Endothelial cell (in vitro differentiated cells): ENCODE data around the gene VWA3B. TPM values are rescaled to one million over a fixed set of nuclear protein-coding genes. Genes with fewer than 3 reads are reported as not detected.
"Not testable (repeated sequence)": the region's sequence is repeated elsewhere in the genome, so short reads cannot be mapped to it uniquely, and the experiment has no call there.

Experiments
- DNase-seq: peaks from one replicate; pipeline ENCODE4 v3.0.0; 2021; ENCODE audit warnings: low spot score
- H3K27ac Mint-ChIP-seq: one replicate; pipeline ENCODE4 v1.8.0; 2021; ENCODE audit warnings: mixed read lengths, inconsistent platforms; ENCODE audit not compliant: unreplicated experiment
- H3K27me3 Mint-ChIP-seq: one replicate; pipeline ENCODE4 v1.8.0; 2021; ENCODE audit warnings: mild to moderate bottlenecking, moderate library complexity, mixed read lengths, inconsistent platforms; ENCODE audit not compliant: unreplicated experiment
- H3K36me3 Mint-ChIP-seq: one replicate; pipeline ENCODE4 v1.8.0; 2021; ENCODE audit warnings: mild to moderate bottlenecking, low read depth, mixed read lengths, inconsistent platforms; ENCODE audit not compliant: unreplicated experiment
- H3K4me1 Mint-ChIP-seq: one replicate; pipeline ENCODE4 v1.8.0; 2021; ENCODE audit warnings: mild to moderate bottlenecking, mixed read lengths, inconsistent platforms; ENCODE audit not compliant: unreplicated experiment
- H3K4me3 Mint-ChIP-seq: one replicate; pipeline ENCODE4 v1.8.0; 2021; ENCODE audit warnings: mild to moderate bottlenecking, mixed read lengths, inconsistent platforms; ENCODE audit not compliant: unreplicated experiment
- H3K9me3 Mint-ChIP-seq: one replicate; pipeline ENCODE4 v1.8.0; 2021; ENCODE audit warnings: mixed read lengths, inconsistent platforms; ENCODE audit not compliant: unreplicated experiment
- CTCF ChIP-seq: fragments of 200-600 bp; sonication (generic); IDR thresholded peaks from one replicate; pipeline ENCODE4 v1.5.0; 2021; ENCODE audit warnings: antibody characterized with exemption; ENCODE audit not compliant: unreplicated experiment
- total RNA-seq: library from RNA; stranded (reverse); fragmentation: NEBNext Ultra II Directional; extraction: Animal tissue kit (Norgen Biotek cat#: 25700); gene quantifications from one replicate; pipeline ENCODE4 v1.2.1, GENCODE V29; 2021; ENCODE audit not compliant: unreplicated experiment

VWA3B gene
- total RNA-seq, 1 donor from 2014 or later = not detected

- DNase-seq = no peak
- Mint-ChIP-seq H3K9me3 (no peaks in the 10 kb centered on the region), H3K4me1 (peaks cover 15% of the 10 kb centered on the region), H3K27me3 (peaks cover 7% of the 10 kb centered on the region), H3K36me3 (no peaks in the 10 kb centered on the region), H3K27ac (no peak overlapping the region), H3K4me3 (no peak overlapping the region)
- no peak for TF ChIP-seq CTCF
These were observed 40.4 kb downstream of the VWA3B start for GRCh38 chr2:98127229-98127989.

DNA sequence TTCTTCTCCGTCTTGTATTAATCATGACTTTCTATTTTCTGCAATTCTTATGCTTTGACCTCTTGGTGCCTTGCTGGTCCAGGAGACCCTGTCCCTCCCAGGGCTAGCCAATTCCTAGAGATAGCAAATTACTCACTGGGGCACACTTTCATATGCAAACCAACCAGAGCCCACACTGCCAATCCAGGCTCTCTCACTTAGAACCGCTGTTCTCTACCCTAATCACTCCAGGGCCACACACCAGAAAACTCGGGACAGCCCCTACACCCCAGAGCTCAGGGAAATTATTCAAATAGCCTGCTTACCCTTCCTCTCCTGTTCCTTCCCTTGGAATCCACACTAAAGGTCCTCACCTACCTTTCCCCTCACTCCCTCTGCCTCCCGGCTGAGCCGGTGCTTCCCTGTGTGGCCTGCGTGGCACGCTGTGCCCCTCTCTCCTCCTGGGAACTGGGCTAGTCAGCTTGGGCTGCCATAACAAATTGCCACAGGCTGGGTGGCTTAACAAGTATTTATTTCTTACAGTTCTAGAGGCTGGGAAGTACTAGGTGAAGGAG, 41.7 kb downstream of the VWA3B start:
- Mint-ChIP-seq H3K4me3 (no peak overlapping the region), H3K36me3 (no peaks in the 10 kb centered on the region), H3K27ac (no peak overlapping the region), H3K9me3 (no peaks in the 10 kb centered on the region), H3K27me3 (peaks cover 7% of the 10 kb centered on the region), H3K4me1 (peaks cover 7% of the 10 kb centered on the region)
- TF ChIP-seq CTCF = no peak
- DNase-seq = no peak

- not testable (repeated sequence) for H3K27me3 Mint-ChIP-seq, H3K36me3 Mint-ChIP-seq, DNase-seq, H3K27ac Mint-ChIP-seq, H3K4me1 Mint-ChIP-seq, H3K9me3 Mint-ChIP-seq, H3K4me3 Mint-ChIP-seq
These were observed 43.1 kb downstream of the VWA3B start for GRCh38 chr2:98130073-98130472.

DNA sequence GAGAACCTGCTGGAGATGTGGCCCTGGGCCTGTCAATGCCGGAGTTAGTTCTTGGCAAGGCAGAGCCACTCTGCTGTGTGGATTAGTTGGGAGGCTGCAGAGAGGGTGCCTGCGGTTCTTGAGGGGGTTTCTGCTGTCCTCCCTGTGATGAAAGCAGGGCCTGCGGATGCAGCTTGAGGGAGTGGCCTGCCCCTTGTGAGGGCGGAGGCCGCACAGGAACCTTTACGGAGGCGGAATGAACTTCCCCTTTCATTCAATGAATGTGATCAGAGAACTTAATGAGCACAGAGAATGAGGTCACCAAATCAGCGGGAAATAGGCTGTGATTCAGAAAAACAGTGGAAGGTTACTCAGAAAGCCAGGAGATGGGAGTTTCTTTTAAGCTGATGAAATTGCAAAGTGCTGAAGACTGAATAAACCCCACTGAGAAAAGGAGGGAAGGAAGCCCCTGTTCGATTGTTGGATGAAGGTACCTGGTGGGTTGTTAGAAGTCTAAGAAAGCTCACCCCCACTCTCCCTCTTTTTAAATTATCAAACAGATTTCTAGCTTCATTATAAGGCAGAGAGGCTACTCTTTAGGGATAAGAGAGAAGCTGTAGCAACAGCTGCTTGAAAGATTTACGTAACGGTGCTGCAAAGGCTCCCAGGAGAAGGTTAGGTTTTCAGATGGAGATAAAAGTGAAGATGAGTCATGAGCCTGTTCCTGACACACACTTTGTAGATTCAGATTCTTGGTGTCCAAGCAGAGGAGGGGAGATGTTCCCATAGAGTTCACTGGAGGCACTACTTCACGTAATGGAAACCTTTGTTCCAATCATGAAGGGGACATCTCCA, 47.4 kb downstream of the VWA3B start:
- H3K9me3 Mint-ChIP-seq = no peaks in the 10 kb centered on the region
- H3K4me3 Mint-ChIP-seq = no peak overlapping the region
- no peaks in the 10 kb centered on the region for H3K36me3 Mint-ChIP-seq
- no peak for TF ChIP-seq CTCF
- no peak overlapping the region for H3K27ac Mint-ChIP-seq
- H3K27me3 Mint-ChIP-seq = peaks cover 4% of the 10 kb centered on the region
- H3K4me1 Mint-ChIP-seq = peaks cover 3% of the 10 kb centered on the region
- no peak for DNase-seq

DNA sequence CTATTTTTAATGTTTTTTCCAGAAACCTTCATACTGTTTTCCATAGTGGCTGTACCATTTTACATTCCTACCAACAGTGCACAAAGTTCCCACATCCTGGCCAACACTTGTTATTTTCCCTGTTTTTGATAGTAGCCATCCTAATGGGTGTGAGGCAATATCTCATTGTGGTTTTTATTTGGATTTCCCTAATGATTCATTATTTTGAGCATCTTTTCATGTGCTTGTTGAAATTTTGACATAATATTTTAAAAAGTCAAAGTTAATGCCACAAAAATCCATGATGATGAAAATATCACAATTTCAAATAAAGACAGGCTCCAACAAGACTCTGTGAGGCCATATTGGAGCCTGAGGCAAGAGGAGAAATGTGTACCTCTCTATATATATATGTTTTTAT, 50.2 kb downstream of the VWA3B start:
- H3K9me3 Mint-ChIP-seq = no peaks in the 10 kb centered on the region
- peaks cover 7% of the 10 kb centered on the region for H3K27me3 Mint-ChIP-seq
- no peak for TF ChIP-seq CTCF
- DNase-seq = no peak
- no peak overlapping the region for H3K27ac Mint-ChIP-seq
- no peaks in the 10 kb centered on the region for H3K36me3 Mint-ChIP-seq
- peaks cover 3% of the 10 kb centered on the region for H3K4me1 Mint-ChIP-seq
- no peak overlapping the region for H3K4me3 Mint-ChIP-seq

DNA sequence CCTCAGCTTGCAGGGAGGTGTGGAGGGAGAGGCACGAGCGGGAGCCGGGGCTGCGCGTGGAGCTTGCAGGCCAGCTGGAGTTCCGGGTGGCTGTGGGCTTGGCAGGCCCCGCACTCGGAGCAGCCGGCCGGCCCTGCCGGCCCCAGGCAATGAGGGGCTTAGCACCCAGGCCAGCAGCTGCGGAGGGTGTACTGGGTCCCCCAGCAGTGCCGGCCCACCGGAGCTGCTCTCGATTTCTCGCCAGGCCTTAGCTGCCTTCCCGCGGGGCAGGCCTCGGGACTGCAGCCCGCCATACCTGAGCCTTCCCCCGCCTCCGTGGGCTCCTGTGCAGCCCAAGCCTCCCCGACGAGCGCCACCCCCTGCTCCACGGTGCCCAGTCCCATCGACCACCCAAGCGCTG, 52.0 kb downstream of the VWA3B start:
- DNase-seq, H3K27ac Mint-ChIP-seq, H3K4me3 Mint-ChIP-seq, H3K9me3 Mint-ChIP-seq, H3K27me3 Mint-ChIP-seq, H3K36me3 Mint-ChIP-seq, H3K4me1 Mint-ChIP-seq: not testable (repeated sequence)
